Thyroid gland (tissue), 4 donors: ENCODE data around the gene ADAM22.

ENCODE experiments used
- POLR2A ChIP-seq, 2 donors: fragments of 450-650 bp; IDR thresholded peaks; one replicate each; pipeline ENCODE4 v1.6.1; 2017; ENCODE audit warnings: antibody characterized with exemption in 2 of 2, mild to moderate bottlenecking in 2 of 2, moderate library complexity in 1 of 2
- TF ChIP-seq, protein P1 (sequence below), 6 experiments: fragments of 200-600 bp in 3 of 6; fragments of 450-650 bp in 3 of 6; sonication (generic) in 3 of 6; IDR thresholded peaks; one replicate each; pipeline ENCODE4 v1.5.1; 2016 to 2019; ENCODE audit warnings: antibody characterized with exemption in 6 of 6, mild to moderate bottlenecking in 2 of 6, inconsistent platforms in 1 of 6, moderate library complexity in 1 of 6

GRCh38 chr7:88147949-88148348, 213.9 kb downstream of the ADAM22 start:
- TF ChIP-seq, protein P1, sequence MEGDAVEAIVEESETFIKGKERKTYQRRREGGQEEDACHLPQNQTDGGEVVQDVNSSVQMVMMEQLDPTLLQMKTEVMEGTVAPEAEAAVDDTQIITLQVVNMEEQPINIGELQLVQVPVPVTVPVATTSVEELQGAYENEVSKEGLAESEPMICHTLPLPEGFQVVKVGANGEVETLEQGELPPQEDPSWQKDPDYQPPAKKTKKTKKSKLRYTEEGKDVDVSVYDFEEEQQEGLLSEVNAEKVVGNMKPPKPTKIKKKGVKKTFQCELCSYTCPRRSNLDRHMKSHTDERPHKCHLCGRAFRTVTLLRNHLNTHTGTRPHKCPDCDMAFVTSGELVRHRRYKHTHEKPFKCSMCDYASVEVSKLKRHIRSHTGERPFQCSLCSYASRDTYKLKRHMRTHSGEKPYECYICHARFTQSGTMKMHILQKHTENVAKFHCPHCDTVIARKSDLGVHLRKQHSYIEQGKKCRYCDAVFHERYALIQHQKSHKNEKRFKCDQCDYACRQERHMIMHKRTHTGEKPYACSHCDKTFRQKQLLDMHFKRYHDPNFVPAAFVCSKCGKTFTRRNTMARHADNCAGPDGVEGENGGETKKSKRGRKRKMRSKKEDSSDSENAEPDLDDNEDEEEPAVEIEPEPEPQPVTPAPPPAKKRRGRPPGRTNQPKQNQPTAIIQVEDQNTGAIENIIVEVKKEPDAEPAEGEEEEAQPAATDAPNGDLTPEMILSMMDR (IDR thresholded peaks at IDR 0.05): no peak
- no peak for TF ChIP-seq POLR2A (IDR thresholded peaks at IDR 0.05)
